ENCODE measurements around the gene RPL38.

Gene RPL38

GRCh38 chr17:74181341-74181740 is 22.1 kb upstream of the RPL38 start:
- no peak for ATAC-seq
- TF ChIP-seq RARB (CRISPR knock-in tag; IDR thresholded peaks at IDR 0.05) = no peak
- TF ChIP-seq BACH2 (CRISPR knock-in tag; IDR thresholded peaks at IDR 0.05; ENCODE audit: borderline replicate concordance) = no peak
- no peak for TF ChIP-seq ZNF565 (CRISPR knock-in tag; conservative IDR thresholded peaks at IDR 0.05; ENCODE audit: low read depth)
- TF ChIP-seq ZNF8 (CRISPR knock-in tag; IDR thresholded peaks at IDR 0.05) = no peak
- no peak for TF ChIP-seq OSR1 (CRISPR knock-in tag; IDR thresholded peaks at IDR 0.05)
- TF ChIP-seq CSDC2 (CRISPR knock-in tag; IDR thresholded peaks at IDR 0.05) = no peak
- no peak for TF ChIP-seq ZFP30 (CRISPR knock-in tag; IDR thresholded peaks at IDR 0.05)
- TF ChIP-seq ESRRG (CRISPR knock-in tag; IDR thresholded peaks at IDR 0.05) = no peak
- no peak for TF ChIP-seq TSHZ2 (CRISPR knock-in tag; IDR thresholded peaks at IDR 0.05)
- no peak for TF ChIP-seq POU6F1 (CRISPR knock-in tag; IDR thresholded peaks at IDR 0.05; ENCODE audit: borderline replicate concordance, low read depth)
- TF ChIP-seq SNAI2 (CRISPR knock-in tag; IDR thresholded peaks at IDR 0.05) = no peak

- no peak for ATAC-seq
- TF ChIP-seq BACH2 (CRISPR knock-in tag; IDR thresholded peaks at IDR 0.05; ENCODE audit: borderline replicate concordance) = no peak
- no peak for TF ChIP-seq PPARA (CRISPR knock-in tag; IDR thresholded peaks at IDR 0.05; ENCODE audit: borderline replicate concordance)
- no peak for TF ChIP-seq ZC3H10 (CRISPR knock-in tag; IDR thresholded peaks at IDR 0.05)
- TF ChIP-seq ZNF70 (CRISPR knock-in tag; IDR thresholded peaks at IDR 0.05) = no peak
- TF ChIP-seq SNAI2 (CRISPR knock-in tag; IDR thresholded peaks at IDR 0.05) = no peak
- no peak for TF ChIP-seq ZFP3 (CRISPR knock-in tag; IDR thresholded peaks at IDR 0.05)
- TF ChIP-seq ZNF565 (CRISPR knock-in tag; conservative IDR thresholded peaks at IDR 0.05; ENCODE audit: low read depth) = no peak
- TF ChIP-seq CREB5 (CRISPR knock-in tag; IDR thresholded peaks at IDR 0.05; ENCODE audit: low read depth) = no peak
- no peak for TF ChIP-seq ARNTL (CRISPR knock-in tag; IDR thresholded peaks at IDR 0.05; ENCODE audit: borderline replicate concordance, low read depth)
- TF ChIP-seq POU6F1 (CRISPR knock-in tag; IDR thresholded peaks at IDR 0.05; ENCODE audit: borderline replicate concordance, low read depth) = no peak
- TF ChIP-seq OSR1 (CRISPR knock-in tag; IDR thresholded peaks at IDR 0.05) = no peak
These were observed 21.3 kb upstream of the RPL38 start for GRCh38 chr17:74182041-74182723.

- ATAC-seq = no peak
- no peak for TF ChIP-seq RARB (CRISPR knock-in tag; IDR thresholded peaks at IDR 0.05)
- no peak for TF ChIP-seq ESRRG (CRISPR knock-in tag; IDR thresholded peaks at IDR 0.05)
- no peak for TF ChIP-seq CREB5 (CRISPR knock-in tag; IDR thresholded peaks at IDR 0.05; ENCODE audit: low read depth)
- no peak for TF ChIP-seq ZNF8 (CRISPR knock-in tag; IDR thresholded peaks at IDR 0.05)
- TF ChIP-seq CSRNP3 (CRISPR knock-in tag; IDR thresholded peaks at IDR 0.05) = no peak
- no peak for TF ChIP-seq ZC3H10 (CRISPR knock-in tag; IDR thresholded peaks at IDR 0.05)
- no peak for TF ChIP-seq PATZ1 (CRISPR knock-in tag; IDR thresholded peaks at IDR 0.05; ENCODE audit: borderline replicate concordance)
- TF ChIP-seq TCF4 (CRISPR knock-in tag; IDR thresholded peaks at IDR 0.05; ENCODE audit: borderline replicate concordance) = no peak
- no peak for TF ChIP-seq OSR1 (CRISPR knock-in tag; IDR thresholded peaks at IDR 0.05)
- no peak for TF ChIP-seq BACH2 (CRISPR knock-in tag; IDR thresholded peaks at IDR 0.05; ENCODE audit: borderline replicate concordance)
- no peak for TF ChIP-seq ISL1 (CRISPR knock-in tag; IDR thresholded peaks at IDR 0.05)
- TF ChIP-seq TSHZ2 (CRISPR knock-in tag; IDR thresholded peaks at IDR 0.05) = no peak
These were observed 20.1 kb upstream of the RPL38 start for GRCh38 chr17:74183411-74183810.

Data from SK-N-SH treated with all-trans-retinoic acid at 6 μM for 48 hours (cell line).